IMR-90 (cell line): Measurements from ENCODE around the gene C14orf39. TPM values are rescaled to one million over a fixed set of nuclear protein-coding genes. Genes with fewer than 3 reads are reported as not detected.

Experiments used
- ATAC-seq: fragments of 200-7000 bp; cut with Tn5 transposase; 2 replicates; pipeline ENCODE4 v1.9.1; 2020; ENCODE audit warnings: low read depth, mild to moderate bottlenecking, moderate library complexity
- Bru-seq: library from RNA; stranded (reverse); fragments of 400-500 nt; gene quantifications from one replicate; lab custom pipeline; 2021; lab: Mats Ljungman, UMichigan
- BruChase-seq, 2 experiments: library from RNA; stranded (reverse); fragments of 400-500 nt; gene quantifications; one replicate each; lab custom pipeline; 2021; lab: Mats Ljungman, UMichigan
- BruUV-seq: library from RNA; stranded (reverse); fragments of 400-500 nt; replicated peaks from 2 replicates; lab custom pipeline; 2021; lab: Mats Ljungman, UMichigan
- CTCF ChIA-PET: fragments of 300-600 bp; formaldehyde crosslinking; extraction: SDS; loops from one replicate; lab custom pipeline; 2021; ENCODE audit warnings: antibody characterized with exemption; lab: Yijun Ruan, JAX
- POLR2A ChIA-PET: fragments of 300-600 bp; sonication (Branson Sonifier 250); formaldehyde crosslinking; loops from one replicate; lab custom pipeline; 2022; ENCODE audit warnings: antibody characterized with exemption; ENCODE audit not compliant: unreplicated experiment; lab: Charles Lee
- DNase-seq: peaks from one replicate; pipeline ENCODE4 v3.0.0; 2013
- H2AFZ ChIP-seq: replicated peaks from 2 replicates; pipeline ENCODE3; 2013; ENCODE audit warnings: low read length, mild to moderate bottlenecking; ENCODE audit not compliant: poor library complexity
- H2AK5ac ChIP-seq: 2 replicates; pipeline ENCODE4 v1.6.1; 2013; ENCODE audit warnings: low read depth, low read length, inconsistent platforms
- H2AK9ac ChIP-seq: replicated peaks from 2 replicates; pipeline ENCODE3; 2013; ENCODE audit warnings: mild to moderate bottlenecking, low read depth, low read length, moderate library complexity; ENCODE audit not compliant: poor library complexity
- H2BK120ac ChIP-seq: 2 replicates; pipeline ENCODE4 v1.6.1; 2013; ENCODE audit warnings: low read depth, low read length, inconsistent platforms
- H2BK15ac ChIP-seq: 3 replicates; pipeline ENCODE4 v1.6.1; 2013; ENCODE audit warnings: low read depth, low read length, inconsistent platforms
- H2BK20ac ChIP-seq: 2 replicates; pipeline ENCODE4 v1.6.1; 2013; ENCODE audit warnings: low read depth, mild to moderate bottlenecking, inconsistent platforms, low read length, moderate library complexity
- H2BK5ac ChIP-seq: 2 replicates; pipeline ENCODE4 v1.6.1; 2013; ENCODE audit warnings: mild to moderate bottlenecking, low read depth, low read length, inconsistent platforms; ENCODE audit not compliant: poor library complexity, severe bottlenecking
- H3K14ac ChIP-seq: replicated peaks from 2 replicates; pipeline ENCODE4 v1.6.1; 2013; ENCODE audit warnings: low read depth, low read length, inconsistent platforms
- H3K18ac ChIP-seq: 2 replicates; pipeline ENCODE4 v1.6.1; 2013; ENCODE audit warnings: low read depth, low read length, control low read depth
- H3K23ac ChIP-seq: 2 replicates; pipeline ENCODE4 v1.6.1; 2013; ENCODE audit warnings: low read depth, low read length, inconsistent platforms
- H3K27ac ChIP-seq: 2 replicates; pipeline ENCODE4 v1.5.1; 2013; ENCODE audit warnings: mild to moderate bottlenecking, control low read depth, low read length; ENCODE audit not compliant: insufficient read depth
- H3K27me3 ChIP-seq: 2 replicates; pipeline ENCODE4 v1.6.1; 2013; ENCODE audit warnings: low read length; ENCODE audit not compliant: control insufficient read depth, insufficient read depth
- H3K36me3 ChIP-seq: 2 replicates; pipeline ENCODE4 v1.6.1; 2013; ENCODE audit warnings: low read length, mixed read lengths; ENCODE audit not compliant: control insufficient read depth, insufficient read depth
- H3K4ac ChIP-seq: 2 replicates; pipeline ENCODE4 v1.6.1; 2013; ENCODE audit warnings: low read depth, low read length, inconsistent platforms
- H3K4me1 ChIP-seq: 2 replicates; pipeline ENCODE4 v1.6.1; 2013; ENCODE audit warnings: low read length, mixed read lengths; ENCODE audit not compliant: control insufficient read depth, insufficient read depth
- H3K4me2 ChIP-seq: 2 replicates; pipeline ENCODE4 v1.6.1; 2013; ENCODE audit warnings: low read depth, mild to moderate bottlenecking, control low read depth, low read length, moderate library complexity
- H3K4me3 ChIP-seq: 2 replicates; pipeline ENCODE4 v1.5.1; 2013; ENCODE audit warnings: low read depth, mild to moderate bottlenecking, control low read depth, low read length, moderate library complexity; ENCODE audit not compliant: insufficient read depth
- H3K56ac ChIP-seq: 2 replicates; pipeline ENCODE4 v1.6.1; 2013; ENCODE audit warnings: low read length, inconsistent platforms; ENCODE audit not compliant: insufficient read depth; ENCODE audit errors: extremely low read depth
- H3K79me1 ChIP-seq, 2 experiments: 2 replicates each; pipeline ENCODE4 v1.6.1; 2013; ENCODE audit warnings: low read length in 2 of 2, inconsistent platforms in 1 of 2, low read depth in 1 of 2
- H3K9ac ChIP-seq: 2 replicates; pipeline ENCODE4 v1.6.1; 2013; ENCODE audit warnings: low read depth, low read length, control low read depth
- H3K9me1 ChIP-seq: 2 replicates; pipeline ENCODE4 v1.6.1; 2013; ENCODE audit warnings: low read length, inconsistent platforms; ENCODE audit not compliant: insufficient read depth
- H3K9me3 ChIP-seq: 2 replicates; pipeline ENCODE4 v1.6.1; 2013; ENCODE audit warnings: low read length; ENCODE audit not compliant: control insufficient read depth, insufficient read depth
- H4K20me1 ChIP-seq: 2 replicates; pipeline ENCODE4 v1.6.1; 2013; ENCODE audit warnings: low read length, inconsistent platforms; ENCODE audit not compliant: insufficient read depth
- H4K5ac ChIP-seq: 2 replicates; pipeline ENCODE4 v1.6.1; 2013; ENCODE audit warnings: mild to moderate bottlenecking, low read depth, low read length, control low read depth
- H4K8ac ChIP-seq, 2 experiments: 2 replicates each; pipeline ENCODE4 v1.6.1; 2013; ENCODE audit warnings: low read depth in 2 of 2, low read length in 2 of 2, control low read depth in 1 of 2, inconsistent platforms in 1 of 2
- H4K91ac ChIP-seq: 2 replicates; pipeline ENCODE4 v1.6.1; 2013; ENCODE audit warnings: low read depth, low read length, inconsistent platforms; ENCODE audit not compliant: insufficient read depth
- BHLHE40 ChIP-seq: fragments of 150-350 bp; IDR thresholded peaks from 2 replicates; pipeline ENCODE4 v1.6.1; 2016; ENCODE audit warnings: mild to moderate bottlenecking, low read depth, low read length
- CHD1 ChIP-seq: IDR thresholded peaks from 2 replicates; pipeline ENCODE4 v1.6.1; 2012; ENCODE audit warnings: low read depth, low read length, improper control_type of control experiment
- FOS ChIP-seq: fragments of 150-350 bp; IDR thresholded peaks from 2 replicates; pipeline ENCODE4 v1.6.1; 2016; ENCODE audit warnings: low read depth, low read length
- MAFK ChIP-seq: IDR thresholded peaks from 2 replicates; pipeline ENCODE4 v1.6.1; 2012; ENCODE audit warnings: low read depth, low read length, improper control_type of control experiment
- MAZ ChIP-seq: IDR thresholded peaks from 2 replicates; pipeline ENCODE4 v1.6.1; 2012; ENCODE audit warnings: low read depth, mild to moderate bottlenecking, low read length, improper control_type of control experiment, moderate library complexity, borderline replicate concordance
- NFE2L2 ChIP-seq: fragments of 150-350 bp; IDR thresholded peaks from 2 replicates; pipeline ENCODE4 v1.6.1; 2016; ENCODE audit warnings: low read depth, mild to moderate bottlenecking, low read length
- POLR2A ChIP-seq: IDR thresholded peaks from 2 replicates; pipeline ENCODE4 v1.6.1; 2012; ENCODE audit warnings: mild to moderate bottlenecking, low read depth, low read length
- RFX5 ChIP-seq: IDR thresholded peaks from 2 replicates; pipeline ENCODE4 v1.8.0; 2012; ENCODE audit warnings: low read depth, mild to moderate bottlenecking, low read length, moderate library complexity
- WGBS, 2 experiments: methylation state at CpG; one replicate each; pipeline versions ENCODE4 v1.1.5 to v1.1.7; 2013; ENCODE audit warnings: missing lambda C conversion rate in 2 of 2; ENCODE audit not compliant: insufficient read length in 1 of 2; ENCODE audit errors: extremely low coverage in 2 of 2; 5-methylcytosine and 5-hydroxymethylcytosine counted together
- dilution Hi-C: fragments of 300-500 bp; cut with HindIII; formaldehyde crosslinking; loops from one replicate; pipeline ENCODE4 v1.14.3; 2018; ENCODE audit warnings: low sequenced_read_pairs; ENCODE audit not compliant: unreplicated experiment
- in situ Hi-C: fragments of 300-500 bp; cut with MboI; formaldehyde crosslinking; loops from 3 replicates; pipeline ENCODE4 v1.14.3; 2019; ENCODE audit warnings: low sequenced_read_pairs, inconsistent platforms, mixed read lengths
- intact Hi-C: fragments of 100-400 bp; cut with micrococcal nuclease; formaldehyde crosslinking; loops from 2 replicates; pipeline ENCODE4 v1.10.0; 2022
- long read RNA-seq: library from polyadenylated mRNA; unstranded; transcript quantifications from one replicate; pipeline ENCODE4 v2.0.0, GENCODE V29; 2021; ENCODE audit not compliant: unreplicated experiment
- polyA plus RNA-seq, 3 experiments: library from polyadenylated mRNA; depleted of rRNA; stranded (reverse); fragments of >200 nt; gene quantifications; 2 replicates each; pipeline ENCODE4 v1.2.3, GENCODE V29; 2012; ENCODE audit warnings: low replicate concordance in 1 of 3
- total RNA-seq: library from RNA; depleted of rRNA; stranded (reverse); fragments of >200 nt; gene quantifications from 2 replicates; pipeline ENCODE4 v1.2.3, GENCODE V29; 2012; rRNA removed
- TF ChIP-seq, protein P1 (sequence below): fragments of 150-350 bp; IDR thresholded peaks from 2 replicates; pipeline ENCODE4 v1.6.1; 2016; ENCODE audit warnings: low read depth, mild to moderate bottlenecking, low read length, moderate library complexity, borderline replicate concordance

The C14orf39 gene
- total RNA-seq (0.28 and 0.36 TPM in 2 replicates), polyA plus RNA-seq (2012; rRNA removed) (0.38 and 0.70 TPM in 2 replicates), Bru-seq, nascent RNA (percentile 36 among the genes with signal in this experiment), BruChase-seq, experiment 1, labeled RNA remaining after a 6-hour chase (percentile 32 among the genes with signal in this experiment), BruChase-seq, experiment 2, labeled RNA remaining after a 2-hour chase (percentile 46 among the genes with signal in this experiment)
- 0.03 and 0.12 TPM in 2 replicates for polyA plus RNA-seq (2012; cell fraction: cytosol; rRNA removed)
- polyA plus RNA-seq (2012; cell fraction: nucleus; rRNA removed; ENCODE audit: low replicate concordance): 0.03 and 0.45 TPM in 2 replicates
- long read RNA-seq, partial matches to known transcripts: 1 of 2 reads
- long read RNA-seq, other reads (novel, unspliced or antisense): 1 of 2 reads

- H2BK5ac ChIP-seq: no peak within 1 kb of the TSS
- intact Hi-C loops (loop anchor here (5.0 kb wide), 2 partner anchors 133 to 238 kb away; partner anchors contain the start of gene PPM1A), dilution Hi-C loops (no loop called here), in situ Hi-C loops (no loop called here)
- peak within 1 kb of the TSS; percentile 93 for H2AFZ ChIP-seq
- ChIA-PET CTCF (no interaction called here), POLR2A (no interaction called here)
- ATAC-seq (peak; percentile 97), DNase-seq (peak; percentile 65)
- TF ChIP-seq CHD1 (no peak), RFX5 (no peak), BHLHE40 (no peak), MAFK (no peak), MAZ (peak; percentile 48; the same call in 1 of the 2 replicates), POLR2A (peak; percentile 38; the same call in 1 of the 2 replicates), NFE2L2 (no peak), FOS (no peak)
- TF ChIP-seq, protein P1, sequence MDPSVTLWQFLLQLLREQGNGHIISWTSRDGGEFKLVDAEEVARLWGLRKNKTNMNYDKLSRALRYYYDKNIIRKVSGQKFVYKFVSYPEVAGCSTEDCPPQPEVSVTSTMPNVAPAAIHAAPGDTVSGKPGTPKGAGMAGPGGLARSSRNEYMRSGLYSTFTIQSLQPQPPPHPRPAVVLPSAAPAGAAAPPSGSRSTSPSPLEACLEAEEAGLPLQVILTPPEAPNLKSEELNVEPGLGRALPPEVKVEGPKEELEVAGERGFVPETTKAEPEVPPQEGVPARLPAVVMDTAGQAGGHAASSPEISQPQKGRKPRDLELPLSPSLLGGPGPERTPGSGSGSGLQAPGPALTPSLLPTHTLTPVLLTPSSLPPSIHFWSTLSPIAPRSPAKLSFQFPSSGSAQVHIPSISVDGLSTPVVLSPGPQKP: no peak
- H3K9ac ChIP-seq: peak within 1 kb of the TSS; percentile 84
- peak within 1 kb of the TSS; percentile 91 for H3K4me2 ChIP-seq
- 3% methylated on average over 21 of the region's 57 CpGs; no CpG with 5 or more reads in 1 of the 2 experiments for WGBS, 2 experiments
- peak within 1 kb of the TSS; percentile 75; the same call in 1 of the 2 replicates for H3K18ac ChIP-seq
- peak within 1 kb of the TSS; percentile 76 for H4K5ac ChIP-seq
- no TSS peak for BruUV-seq
- peak within 1 kb of the TSS; percentile 28; the same call in 1 of the 2 replicates for H3K56ac ChIP-seq
- H3K4ac ChIP-seq: peak within 1 kb of the TSS; percentile 62
- no peaks in the 10 kb centered on the region for H4K20me1 ChIP-seq
- H3K36me3 ChIP-seq: no peaks in the 10 kb centered on the region
- peaks cover 11% of the 10 kb centered on the region for H3K27me3 ChIP-seq
- peak within 1 kb of the TSS; percentile 68; the same call in 1 of the 2 replicates for H3K27ac ChIP-seq
- H3K4me1 ChIP-seq: no peaks in the 10 kb centered on the region
- H2BK120ac ChIP-seq: no peak within 1 kb of the TSS; the same call in 1 of the 2 replicates
- H2BK20ac ChIP-seq: no peak within 1 kb of the TSS
- no peaks in the 10 kb centered on the region; a peak in 1 of 4 replicates for H3K79me1 ChIP-seq
- H3K9me3 ChIP-seq: no peaks in the 10 kb centered on the region
- peak within 1 kb of the TSS; percentile 82 for H3K4me3 ChIP-seq
- peak within 1 kb of the TSS; percentile 75 to 94 for H4K8ac ChIP-seq
- no peaks in the 10 kb centered on the region for H3K9me1 ChIP-seq
- H3K14ac ChIP-seq: peak within 1 kb of the TSS; percentile 83
- no peak within 1 kb of the TSS; the same call in 2 of the 3 replicates for H2BK15ac ChIP-seq
- H2AK9ac ChIP-seq: peak within 1 kb of the TSS; percentile 71
- peak within 1 kb of the TSS; percentile 64; the same call in 1 of the 2 replicates for H3K23ac ChIP-seq
- no peak within 1 kb of the TSS for H2AK5ac ChIP-seq
- no peak within 1 kb of the TSS for H4K91ac ChIP-seq
Observed at GRCh38 chr14:60485598-60486251, at the start of gene C14orf39. Gene C14orf39, minus strand, starts transcription at chr14:60486063. Its CDS starts 985 bp downstream, at chr14:60485078.
